Embryonic facial prominence (tissue), 1 donor: ENCODE results near the gene RETN.

Experiments
- DNase-seq: peaks from one replicate; pipeline ENCODE4 v3.0.0-alpha.2; 2016; ENCODE audit errors: extremely low spot score

RETN gene

DNA sequence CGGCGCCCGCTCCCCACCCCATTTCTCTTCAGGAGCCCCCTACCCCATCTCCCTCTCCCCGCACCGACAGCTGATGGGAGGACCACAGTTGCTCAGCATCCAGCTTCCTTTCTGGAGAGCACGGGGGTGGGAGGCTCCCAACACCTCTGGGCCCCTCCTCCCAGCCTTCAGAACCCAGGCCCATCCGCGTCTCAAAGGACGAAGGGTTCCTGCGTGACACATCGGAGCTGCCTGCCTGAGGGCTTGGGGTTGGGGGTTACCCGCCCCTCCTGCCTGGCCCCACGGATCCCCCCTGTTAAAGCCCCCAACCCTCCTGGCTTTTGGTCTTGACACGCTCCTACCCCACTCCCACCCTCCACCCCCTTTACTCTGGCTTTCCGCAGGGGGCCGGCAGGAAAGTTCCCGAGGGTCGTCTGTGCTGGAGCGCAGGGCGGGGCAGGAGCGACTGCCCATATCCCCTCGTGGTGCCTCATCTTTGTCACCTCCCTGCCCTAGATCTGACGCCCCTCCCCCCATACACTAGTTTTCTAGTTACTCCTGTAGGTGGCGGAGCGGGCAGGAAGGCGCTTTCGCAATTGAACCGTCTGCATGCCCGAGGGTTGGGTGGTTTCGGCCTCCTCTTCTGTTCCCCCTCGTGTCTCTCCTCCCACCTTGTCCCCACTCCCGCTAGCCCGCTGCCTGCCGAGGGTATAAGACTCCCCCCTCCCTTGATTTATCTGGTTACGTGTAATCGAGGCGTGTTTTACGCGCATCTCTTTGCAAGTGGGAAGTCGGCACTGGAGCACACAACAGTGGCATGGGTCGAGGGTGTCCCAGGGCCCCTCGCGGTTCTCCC is 12.7 kb downstream of the RETN start:
- peak; percentile 67 for DNase-seq

DNA sequence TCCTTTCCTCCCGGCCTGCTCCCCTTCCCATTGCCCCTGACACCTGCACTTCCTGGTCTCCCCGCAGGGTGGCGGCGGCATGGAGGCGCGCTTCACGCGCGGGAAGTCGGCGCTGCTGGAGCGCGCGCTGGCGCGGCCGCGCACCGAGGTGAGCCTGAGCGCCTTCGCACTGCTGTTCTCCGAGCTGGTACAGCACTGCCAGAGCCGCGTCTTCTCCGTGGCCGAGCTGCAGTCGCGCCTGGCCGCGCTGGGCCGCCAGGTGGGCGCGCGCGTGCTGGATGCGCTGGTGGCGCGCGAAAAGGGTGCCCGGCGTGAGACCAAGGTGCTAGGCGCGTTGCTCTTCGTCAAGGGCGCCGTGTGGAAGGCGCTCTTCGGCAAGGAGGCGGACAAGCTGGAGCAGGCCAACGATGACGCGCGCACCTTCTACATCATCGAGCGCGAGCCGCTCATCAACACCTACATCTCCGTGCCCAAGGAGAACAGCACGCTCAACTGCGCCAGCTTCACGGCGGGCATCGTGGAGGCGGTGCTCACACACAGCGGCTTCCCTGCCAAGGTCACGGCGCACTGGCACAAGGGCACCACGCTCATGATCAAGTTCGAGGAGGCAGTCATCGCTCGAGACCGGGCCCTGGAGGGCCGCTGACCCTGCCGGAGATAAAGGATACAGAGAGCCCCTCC is 13.5 kb downstream of the RETN start:
- no peak for DNase-seq

GRCh38 chr19:7685546-7686445 is 16.9 kb downstream of the RETN start:
- DNase-seq = no peak

DNA sequence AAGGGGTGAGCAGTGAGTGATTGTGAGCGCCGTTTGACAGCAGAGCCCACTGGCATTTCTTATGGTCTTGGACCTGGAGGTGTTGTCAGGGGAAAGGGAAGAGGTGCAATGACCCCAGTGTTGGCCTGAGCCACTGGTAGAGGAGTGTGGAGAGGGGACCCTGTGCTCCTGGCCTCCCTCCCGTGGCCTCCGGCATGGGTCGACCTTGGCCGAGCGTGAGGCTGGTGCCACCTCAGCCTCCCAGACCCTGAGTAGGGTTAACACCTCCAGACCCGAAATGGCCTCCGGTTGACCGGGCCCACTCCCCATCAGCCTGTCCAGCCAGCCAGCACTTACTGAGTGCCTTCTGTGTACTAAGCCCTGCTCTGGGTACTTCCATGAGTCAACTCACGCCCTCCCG is 18.3 kb downstream of the RETN start:
- DNase-seq = no peak

GRCh38 chr19:7689165-7689564 is 20.3 kb downstream of the RETN start:
- no peak for DNase-seq

DNA sequence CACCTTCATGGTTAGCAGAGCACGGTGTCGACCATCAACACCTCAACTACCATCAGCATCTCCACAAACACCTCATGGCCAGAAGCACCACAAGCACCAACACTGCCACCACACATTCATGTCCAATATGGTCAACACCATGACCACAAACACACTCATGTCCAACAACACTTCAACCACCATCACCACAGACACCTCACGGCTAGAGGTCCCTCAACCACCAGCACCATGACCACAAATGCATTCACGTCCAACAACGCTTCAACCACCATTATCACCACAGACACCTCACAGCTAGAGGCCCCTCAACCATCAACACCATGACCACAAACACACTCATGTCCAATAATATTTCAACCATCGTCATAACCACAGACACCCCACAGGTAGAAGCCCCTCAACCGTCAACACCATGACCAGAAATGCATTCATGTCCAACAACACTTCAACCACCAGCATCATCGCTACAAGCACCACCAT is 22.0 kb downstream of the RETN start:
- no peak for DNase-seq

DNA sequence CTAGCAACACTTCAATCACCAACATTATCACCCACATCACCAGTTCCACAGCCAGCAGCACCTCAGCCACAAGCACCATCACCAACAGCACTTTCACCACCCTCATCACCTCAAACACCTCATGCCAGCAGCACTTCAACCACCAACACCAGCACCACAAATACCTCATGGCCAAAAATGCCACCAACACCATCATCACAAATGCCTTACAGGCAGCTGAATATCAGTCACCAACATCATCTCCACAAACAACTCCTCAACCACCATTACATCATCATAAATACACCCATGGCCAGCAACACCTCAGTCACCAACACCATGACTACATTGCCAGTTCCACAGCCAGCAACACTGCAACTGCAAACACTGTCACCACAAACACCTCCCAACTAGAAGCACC is 22.6 kb downstream of the RETN start:
- no peak for DNase-seq

DNA sequence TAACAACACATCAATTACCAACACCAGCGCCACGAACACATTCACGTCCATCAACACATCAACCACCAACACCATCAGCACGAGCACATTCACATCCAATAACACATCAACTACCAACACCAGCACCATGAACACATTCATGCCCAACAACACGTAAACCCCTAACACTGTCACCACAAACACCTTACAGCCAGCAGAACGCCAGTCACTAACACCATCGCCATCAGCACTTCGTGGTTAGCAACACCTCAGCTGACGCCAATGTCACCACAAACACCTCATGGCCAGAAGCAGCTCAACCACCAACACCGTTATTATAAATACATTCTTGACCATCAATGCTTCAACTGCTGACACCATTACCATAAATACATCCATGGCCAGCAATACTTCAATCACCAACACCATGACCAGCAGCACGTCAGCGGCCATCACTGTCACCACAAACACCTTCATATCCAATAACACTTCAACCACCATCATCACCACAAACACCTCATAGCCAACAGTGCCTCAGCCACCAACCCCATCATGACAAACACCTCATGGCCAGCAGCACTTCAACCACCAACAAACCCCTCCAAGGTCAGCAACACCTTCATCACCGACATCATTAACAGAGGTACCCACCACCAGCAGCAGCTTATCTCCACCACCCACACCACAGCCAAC is 23.7 kb downstream of the RETN start:
- DNase-seq = no peak

DNA sequence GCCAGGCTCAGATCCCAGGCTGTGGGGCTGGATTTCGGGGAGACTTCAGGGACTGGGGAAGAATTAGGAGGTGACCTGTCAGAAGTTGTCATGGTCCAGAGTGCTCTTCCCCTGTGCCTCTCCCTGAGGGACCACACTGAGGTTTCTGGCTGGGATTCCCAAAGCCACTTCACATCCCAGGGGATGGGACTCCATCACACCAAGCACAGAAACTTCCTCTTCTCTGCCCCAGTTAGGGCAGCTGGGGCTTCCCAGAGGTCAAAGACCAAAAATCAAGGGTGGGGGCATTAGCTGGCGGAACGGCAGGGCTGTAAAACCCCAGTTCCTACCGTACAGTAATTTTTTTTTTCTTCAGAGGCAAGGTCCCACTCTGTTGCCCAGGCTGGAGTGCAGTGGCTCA is 25.6 kb downstream of the RETN start:
- no peak for DNase-seq

- no peak for DNase-seq
These were observed 29.0 kb downstream of the RETN start for GRCh38 chr19:7697721-7698287.

- no peak for DNase-seq
These were observed 29.7 kb downstream of the RETN start for GRCh38 chr19:7698583-7698982.

DNA sequence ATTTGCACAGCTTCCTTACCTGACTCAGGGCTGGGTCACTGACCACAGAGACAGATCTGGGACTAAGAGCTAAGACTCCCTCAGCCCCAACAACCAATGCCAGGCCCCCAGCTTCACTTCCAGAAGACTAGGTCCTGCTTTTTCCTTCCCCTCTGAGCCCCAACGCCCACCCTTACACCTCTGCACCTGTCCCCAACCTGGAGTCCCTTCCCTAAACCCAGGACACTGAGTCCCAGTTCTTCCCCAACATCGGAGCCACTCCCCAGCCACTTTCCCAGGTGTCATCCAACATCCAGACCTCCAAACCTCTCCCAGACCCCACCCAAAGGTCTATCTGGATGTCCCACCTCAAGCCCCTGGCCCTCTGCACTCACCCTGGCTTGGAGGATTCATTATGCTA is 30.2 kb downstream of the RETN start:
- DNase-seq = no peak

GRCh38 chr19:7699417-7700401 is 30.9 kb downstream of the RETN start:
- no peak for DNase-seq

- DNase-seq = no peak
These were observed 32.3 kb downstream of the RETN start for GRCh38 chr19:7701049-7701653.

DNA sequence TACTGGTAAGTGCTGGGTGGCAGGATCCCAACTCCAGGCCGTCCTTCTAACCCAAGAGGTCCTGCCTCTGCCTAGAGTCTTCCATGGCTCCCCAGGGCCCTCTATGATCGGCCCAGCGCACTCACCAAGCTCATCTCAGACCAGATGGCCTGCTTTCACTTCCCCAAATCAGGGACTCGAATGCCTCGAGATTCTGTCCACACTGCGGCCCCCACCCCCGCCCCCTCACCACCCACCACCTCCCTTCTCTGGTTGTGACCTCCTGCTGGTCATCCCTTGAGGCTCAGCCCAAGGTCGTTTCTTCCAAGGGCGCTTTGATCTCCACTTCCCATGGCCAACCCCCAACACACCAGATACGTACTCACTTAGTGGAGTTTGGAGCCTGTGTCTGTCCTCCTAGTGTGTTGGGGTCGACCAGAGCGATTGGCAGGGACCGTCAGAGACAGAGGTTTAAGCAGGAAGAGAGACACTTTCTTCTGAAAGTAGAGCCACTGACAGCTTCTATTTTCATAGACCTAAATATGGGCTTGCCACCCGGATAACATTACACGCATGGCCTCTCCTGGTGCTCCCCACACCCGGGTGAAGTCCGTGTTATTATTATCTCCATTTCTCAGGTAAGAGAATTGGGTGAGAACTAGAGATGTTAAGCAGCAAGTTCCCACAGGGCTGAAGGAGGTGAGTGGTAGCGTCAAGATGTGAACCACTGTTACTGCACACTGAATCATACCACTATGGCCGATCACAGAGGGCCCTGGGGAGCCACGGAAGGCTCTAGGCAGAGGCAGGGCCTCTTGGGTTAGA is 33.0 kb downstream of the RETN start, which contains the start of gene FCER2:
FCER2 (minus strand) TSS at position 478 of the 804 bp plus-strand sequence. CDS start 2,371 bp downstream, outside the sequence.
- no peak for DNase-seq

DNA sequence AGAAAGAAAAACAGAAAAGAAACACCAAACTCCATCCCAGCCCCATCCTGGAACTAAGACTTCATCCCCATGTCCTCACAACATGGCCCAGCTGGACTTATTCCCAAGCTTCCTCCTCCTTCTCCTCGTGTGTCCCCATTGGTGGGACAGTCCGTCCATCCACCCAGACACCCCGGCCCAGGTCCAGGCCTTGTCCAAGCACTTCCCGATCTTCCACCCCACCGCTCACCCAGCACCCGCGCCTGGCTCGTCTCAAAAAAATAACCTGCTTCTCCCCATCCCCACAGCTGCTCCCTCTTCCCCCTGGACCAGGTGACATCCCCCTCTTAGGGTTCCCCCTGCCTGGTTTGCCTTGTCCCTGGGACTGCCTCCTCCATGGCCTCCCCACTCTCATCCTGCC is 34.5 kb downstream of the RETN start:
- DNase-seq = no peak

DNA sequence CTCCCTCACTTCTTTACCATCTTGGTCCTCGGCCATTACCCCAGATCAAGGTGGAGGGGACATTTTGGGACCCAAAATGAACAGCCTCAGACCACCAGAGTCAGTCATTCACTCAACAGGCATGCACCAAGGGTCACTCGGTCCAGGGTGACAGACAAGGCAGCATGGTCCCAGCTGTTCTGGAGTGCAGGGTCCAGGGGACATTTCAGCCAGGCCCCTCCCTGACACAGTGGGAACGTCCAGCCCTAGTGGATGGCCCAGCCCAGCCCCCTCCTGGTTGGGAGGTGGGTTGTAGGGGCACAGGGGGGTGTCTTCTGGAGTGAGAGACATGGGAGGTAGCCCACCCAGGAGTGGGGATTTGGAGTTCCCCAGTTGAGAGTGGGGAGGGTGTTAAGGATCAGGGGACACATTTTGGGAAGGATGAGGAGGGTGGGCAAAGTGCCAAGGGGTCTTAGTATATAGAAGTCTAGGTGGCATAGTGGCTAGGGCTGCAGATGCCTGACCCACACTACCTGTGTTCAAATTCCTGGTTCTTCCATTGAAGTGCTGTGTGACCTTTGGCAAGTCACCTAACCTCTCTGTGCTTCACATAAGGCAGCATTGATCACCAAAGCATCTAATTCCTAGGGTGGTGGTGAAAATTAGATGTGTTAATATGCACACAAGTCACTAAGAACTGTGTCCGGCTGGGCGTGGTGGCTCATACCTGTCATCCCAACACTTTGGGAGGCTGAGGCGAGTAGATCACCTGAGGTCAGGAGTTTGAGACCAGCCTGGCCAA is 35.6 kb downstream of the RETN start:
- no peak for DNase-seq
